Nephron (organoid): ENCODE results near the gene CACNA2D3.

Source experiments
- H3K27ac Mint-ChIP-seq, 3 experiments: 2 replicates each; pipeline ENCODE4 v1.8.0; 2020; ENCODE audit warnings: mixed read lengths in 3 of 3, mild to moderate bottlenecking in 2 of 3, moderate library complexity in 1 of 3
- H3K27me3 Mint-ChIP-seq: 2 replicates; pipeline ENCODE4 v1.8.0; 2021; ENCODE audit warnings: low read depth, mild to moderate bottlenecking, moderate library complexity, mixed read lengths
- H3K36me3 Mint-ChIP-seq: 2 replicates; pipeline ENCODE4 v1.8.0; 2020; ENCODE audit warnings: low read depth, mixed read lengths
- H3K4me1 Mint-ChIP-seq: 2 replicates; pipeline ENCODE4 v1.8.0; 2020; ENCODE audit warnings: mixed read lengths
- H3K4me3 Mint-ChIP-seq, 3 experiments: 2 replicates each; pipeline ENCODE4 v1.8.0; 2020; ENCODE audit warnings: mild to moderate bottlenecking in 3 of 3, mixed read lengths in 3 of 3, moderate library complexity in 2 of 3
- H3K9me3 Mint-ChIP-seq: 2 replicates; pipeline ENCODE4 v1.8.0; 2020; ENCODE audit warnings: mixed read lengths
- TF ChIP-seq, protein P1 (sequence below), 3 experiments: fragments of 200-600 bp; sonication (generic); IDR thresholded peaks; one replicate each; pipeline ENCODE4 v1.5.0; 2021; ENCODE audit warnings: antibody characterized with exemption in 3 of 3; ENCODE audit not compliant: unreplicated experiment in 3 of 3

CACNA2D3 gene

DNA sequence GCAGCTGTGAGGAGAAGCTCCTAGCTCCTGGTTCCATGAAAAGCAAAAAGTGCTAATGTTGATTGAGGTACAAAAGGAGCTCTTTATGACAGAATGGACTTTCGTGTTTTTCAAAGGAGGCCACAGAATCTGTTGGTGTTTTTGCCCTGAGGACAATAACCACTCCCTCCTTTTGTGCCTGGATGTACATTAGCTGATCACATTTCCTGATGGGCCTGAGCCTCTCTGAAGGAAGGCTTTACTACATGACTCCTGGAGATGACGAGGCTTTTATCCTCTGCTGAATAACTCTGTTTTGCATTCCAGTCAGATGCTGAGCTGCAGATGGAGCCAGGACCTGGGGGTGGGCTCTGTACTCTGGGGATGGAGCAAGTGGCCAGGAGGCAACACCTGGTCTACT, 301.9 kb downstream of the CACNA2D3 start:
- no peak overlapping the region for H3K27ac Mint-ChIP-seq
- H3K9me3 Mint-ChIP-seq: no peaks in the 10 kb centered on the region
- H3K36me3 Mint-ChIP-seq: no peaks in the 10 kb centered on the region
- H3K4me1 Mint-ChIP-seq: peaks cover 32% of the 10 kb centered on the region
- H3K4me3 Mint-ChIP-seq: no peak overlapping the region
- TF ChIP-seq, protein P1, sequence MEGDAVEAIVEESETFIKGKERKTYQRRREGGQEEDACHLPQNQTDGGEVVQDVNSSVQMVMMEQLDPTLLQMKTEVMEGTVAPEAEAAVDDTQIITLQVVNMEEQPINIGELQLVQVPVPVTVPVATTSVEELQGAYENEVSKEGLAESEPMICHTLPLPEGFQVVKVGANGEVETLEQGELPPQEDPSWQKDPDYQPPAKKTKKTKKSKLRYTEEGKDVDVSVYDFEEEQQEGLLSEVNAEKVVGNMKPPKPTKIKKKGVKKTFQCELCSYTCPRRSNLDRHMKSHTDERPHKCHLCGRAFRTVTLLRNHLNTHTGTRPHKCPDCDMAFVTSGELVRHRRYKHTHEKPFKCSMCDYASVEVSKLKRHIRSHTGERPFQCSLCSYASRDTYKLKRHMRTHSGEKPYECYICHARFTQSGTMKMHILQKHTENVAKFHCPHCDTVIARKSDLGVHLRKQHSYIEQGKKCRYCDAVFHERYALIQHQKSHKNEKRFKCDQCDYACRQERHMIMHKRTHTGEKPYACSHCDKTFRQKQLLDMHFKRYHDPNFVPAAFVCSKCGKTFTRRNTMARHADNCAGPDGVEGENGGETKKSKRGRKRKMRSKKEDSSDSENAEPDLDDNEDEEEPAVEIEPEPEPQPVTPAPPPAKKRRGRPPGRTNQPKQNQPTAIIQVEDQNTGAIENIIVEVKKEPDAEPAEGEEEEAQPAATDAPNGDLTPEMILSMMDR (IDR thresholded peaks at IDR 0.05; ENCODE audit: unreplicated experiment in 3 of 3): no peak
- H3K27me3 Mint-ChIP-seq: peaks cover 9% of the 10 kb centered on the region

DNA sequence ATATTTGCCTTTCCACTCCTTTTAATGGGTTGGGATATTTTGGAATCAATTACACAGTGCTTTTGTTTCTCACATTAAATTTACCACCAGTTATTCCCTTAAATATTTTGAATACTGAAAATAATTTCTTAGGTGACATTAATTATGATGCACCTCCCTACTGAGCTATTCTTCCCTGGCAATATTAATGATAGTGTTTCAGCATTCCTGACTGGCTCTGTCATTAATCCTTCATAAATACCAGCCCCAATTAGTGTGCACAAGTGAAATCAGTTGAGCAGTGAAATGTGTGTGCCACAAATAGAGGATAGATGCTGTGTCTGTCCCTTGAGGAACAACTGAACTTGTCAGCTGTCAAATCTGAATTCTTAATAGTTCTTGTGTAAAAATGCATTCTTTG, 304.0 kb downstream of the CACNA2D3 start:
- H3K27me3 Mint-ChIP-seq: peaks cover 11% of the 10 kb centered on the region
- no peaks in the 10 kb centered on the region for H3K36me3 Mint-ChIP-seq
- TF ChIP-seq, protein P1 (IDR thresholded peaks at IDR 0.05; ENCODE audit: unreplicated experiment in 3 of 3): no peak
- H3K27ac Mint-ChIP-seq: no peak overlapping the region
- H3K4me3 Mint-ChIP-seq: no peak overlapping the region
- H3K9me3 Mint-ChIP-seq: no peaks in the 10 kb centered on the region
- H3K4me1 Mint-ChIP-seq: peaks cover 34% of the 10 kb centered on the region

DNA sequence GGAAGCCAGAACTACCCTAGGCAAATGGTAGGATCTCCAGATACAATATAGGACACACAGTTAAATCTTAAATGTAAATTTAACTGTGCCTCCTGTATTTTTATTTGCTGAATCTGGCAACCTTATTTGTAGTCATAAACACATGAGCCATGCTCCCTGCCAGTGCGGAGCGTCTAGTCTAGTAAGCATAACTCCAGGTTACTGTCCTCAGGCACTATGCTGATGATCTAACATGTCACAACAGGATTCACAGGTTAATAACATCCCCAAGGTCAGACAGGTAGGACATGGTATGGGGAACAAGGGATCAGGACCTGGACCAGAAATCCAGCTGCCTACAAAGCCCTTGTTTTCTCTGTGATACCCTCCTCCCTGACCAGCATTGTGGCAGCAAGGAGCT, 305.1 kb downstream of the CACNA2D3 start:
- H3K9me3 Mint-ChIP-seq: no peaks in the 10 kb centered on the region
- H3K27me3 Mint-ChIP-seq: peaks cover 11% of the 10 kb centered on the region
- TF ChIP-seq, protein P1 (IDR thresholded peaks at IDR 0.05; ENCODE audit: unreplicated experiment in 3 of 3): no peak
- H3K36me3 Mint-ChIP-seq: no peaks in the 10 kb centered on the region
- no peak overlapping the region for H3K4me3 Mint-ChIP-seq
- H3K27ac Mint-ChIP-seq: peak overlapping the region in 1 of 3 experiments; percentile 51
- peaks cover 34% of the 10 kb centered on the region for H3K4me1 Mint-ChIP-seq

DNA sequence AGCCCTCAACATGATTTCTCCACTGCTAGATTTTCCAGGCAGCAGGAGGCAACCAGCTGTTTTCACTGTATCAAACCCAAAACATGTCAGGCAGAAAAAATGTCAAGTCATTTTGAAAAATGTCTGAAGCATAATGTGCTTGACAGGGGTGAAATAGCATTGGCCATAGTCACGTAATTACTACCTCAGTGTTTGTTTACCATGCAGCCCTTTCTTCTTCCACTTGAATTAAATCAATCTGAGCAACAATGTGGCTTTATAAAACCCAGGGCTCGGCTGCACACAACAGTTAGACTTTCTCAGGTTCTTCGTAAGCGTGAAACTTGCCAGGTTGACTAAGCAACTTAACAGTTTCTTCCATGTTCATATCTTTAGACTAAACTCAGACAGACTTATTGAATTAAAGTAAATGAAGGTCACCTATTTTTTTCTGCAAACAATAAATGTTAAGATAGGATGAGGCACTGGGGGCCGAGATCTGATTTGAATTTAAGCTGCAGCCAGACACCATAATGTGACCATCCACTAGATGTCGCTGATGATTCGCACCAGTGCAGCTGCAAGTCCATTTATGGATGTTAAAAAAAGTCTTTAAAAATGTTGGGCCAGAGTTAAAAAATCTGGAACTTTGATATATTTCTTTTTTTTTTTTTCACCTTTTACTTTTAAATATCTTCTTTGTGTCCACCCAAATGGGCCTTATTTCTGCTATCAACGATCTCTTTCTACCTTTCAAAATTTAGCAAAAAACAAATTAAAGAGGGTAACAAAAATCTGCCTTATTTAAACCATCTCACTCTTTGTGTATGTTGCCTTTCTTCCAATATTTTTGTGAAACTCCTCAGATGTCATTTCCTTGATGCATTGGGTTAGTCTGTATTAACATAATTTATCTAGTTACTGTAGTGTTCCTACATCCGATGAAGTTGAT, 305.9 kb downstream of the CACNA2D3 start:
- TF ChIP-seq, protein P1 (IDR thresholded peaks at IDR 0.05; ENCODE audit: unreplicated experiment in 3 of 3): peak; percentile 89 to 94 (median 90)
- H3K4me3 Mint-ChIP-seq: peak overlapping the region in 1 of 3 experiments; percentile 27

DNA sequence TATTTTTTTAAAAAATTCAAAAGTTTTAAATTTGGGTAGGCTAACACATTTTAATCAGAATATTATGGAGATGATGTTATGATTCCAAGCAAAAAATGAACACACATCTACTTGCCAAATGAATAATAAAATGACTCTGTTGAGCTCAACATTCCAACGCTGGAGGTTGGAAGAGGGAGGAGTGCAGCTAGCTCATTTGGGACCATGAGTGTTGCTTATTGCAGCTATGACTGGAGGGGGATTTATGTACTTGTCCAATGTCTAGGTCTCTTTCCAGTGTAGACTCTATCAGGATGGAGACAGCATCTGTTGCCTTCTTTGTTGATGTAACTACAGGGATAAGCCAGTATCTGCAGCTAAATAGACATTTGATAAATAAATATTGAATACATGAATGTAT, 310.6 kb downstream of the CACNA2D3 start:
- H3K27me3 Mint-ChIP-seq: peaks cover 7% of the 10 kb centered on the region
- peaks cover 14% of the 10 kb centered on the region for H3K4me1 Mint-ChIP-seq
- TF ChIP-seq, protein P1 (IDR thresholded peaks at IDR 0.05; ENCODE audit: unreplicated experiment in 3 of 3): no peak
- no peak overlapping the region for H3K4me3 Mint-ChIP-seq
- H3K9me3 Mint-ChIP-seq: no peaks in the 10 kb centered on the region
- no peak overlapping the region for H3K27ac Mint-ChIP-seq
- no peaks in the 10 kb centered on the region for H3K36me3 Mint-ChIP-seq

More for the DNA sequence above, 305.9 kb downstream of the CACNA2D3 start:
- Mint-ChIP-seq H3K9me3 (no peaks in the 10 kb centered on the region), H3K27ac (peak overlapping the region in 2 of 3 experiments; percentile 46 to 51), H3K36me3 (no peaks in the 10 kb centered on the region), H3K4me1 (peaks cover 34% of the 10 kb centered on the region), H3K27me3 (peaks cover 11% of the 10 kb centered on the region)
